K562 (cell line): ENCODE data around the gene RGS9BP. TPM values are rescaled to one million over a fixed set of nuclear protein-coding genes. Genes with fewer than 3 reads are reported as not detected.
A peak's percentile ranks its signal among the peaks of the same experiment; 100 is the strongest.

Experiments
- ARID2 ChIP-seq: fragments of 450-650 bp; IDR thresholded peaks from 2 replicates; pipeline ENCODE4 v1.6.1; 2017; ENCODE audit warnings: antibody characterized with exemption, mild to moderate bottlenecking
- BCL6 ChIP-seq: fragments of 250-450 bp; sonication (Bioruptor Pico); IDR thresholded peaks from 2 replicates; pipeline ENCODE4 v1.4.0; 2020
- CAMTA2 ChIP-seq: fragments of 250-450 bp; sonication (Bioruptor Pico); conservative IDR thresholded peaks from 2 replicates; pipeline ENCODE4 v1.5.1; 2022
- CBX5 ChIP-seq: IDR thresholded peaks from 2 replicates; pipeline ENCODE4 v1.6.1; 2014; ENCODE audit warnings: low read depth, borderline replicate concordance
- CXXC5 ChIP-seq: fragments of 250-450 bp; sonication (Bioruptor Pico); IDR thresholded peaks from 2 replicates; pipeline ENCODE4 v1.8.0; 2022; ENCODE audit warnings: inconsistent platforms, mild to moderate bottlenecking, moderate library complexity
- DDX20 ChIP-seq: fragments of 450-650 bp; IDR thresholded peaks from 2 replicates; pipeline ENCODE4 v1.6.1; 2016; ENCODE audit warnings: missing genetic modification characterization, low read depth, mild to moderate bottlenecking, missing compliant biosample characterization, moderate library complexity
- ESRRA ChIP-seq: fragments of 450-650 bp; IDR thresholded peaks from 2 replicates; pipeline ENCODE4 v1.6.1; 2014; ENCODE audit warnings: low read depth, mild to moderate bottlenecking, moderate library complexity, borderline replicate concordance
- MCM2 ChIP-seq: fragments of 450-650 bp; IDR thresholded peaks from 2 replicates; pipeline ENCODE4 v1.6.1; 2017; ENCODE audit warnings: low read depth, mild to moderate bottlenecking
- MTA1 ChIP-seq: fragments of 450-650 bp; IDR thresholded peaks from 2 replicates; pipeline ENCODE4 v1.6.1; 2017; ENCODE audit warnings: borderline replicate concordance
- NBN ChIP-seq: fragments of 450-650 bp; IDR thresholded peaks from 2 replicates; pipeline ENCODE4 v1.6.1; 2016; ENCODE audit warnings: low read depth, mild to moderate bottlenecking
- PHF21A ChIP-seq: fragments of 450-650 bp; IDR thresholded peaks from 2 replicates; pipeline ENCODE4 v1.6.1; 2017; ENCODE audit warnings: low read depth, borderline replicate concordance
- RFX5 ChIP-seq: IDR thresholded peaks from 2 replicates; pipeline ENCODE4 v1.6.1; 2011; ENCODE audit warnings: low read depth, mild to moderate bottlenecking, improper control_type of control experiment, low read length
- SAFB2 ChIP-seq: fragments of 200-400 bp; formaldehyde crosslinking; IDR thresholded peaks from 2 replicates; pipeline ENCODE4 v1.6.1; 2018; ENCODE audit warnings: borderline replicate concordance, low read length, low read depth, moderate library complexity; ENCODE audit not compliant: severe bottlenecking
- ZFP30 ChIP-seq: fragments of 250-450 bp; sonication (Bioruptor Pico); IDR thresholded peaks from 2 replicates; pipeline ENCODE4 v1.8.0; 2022; ENCODE audit warnings: moderate library complexity, mild to moderate bottlenecking, inconsistent platforms, borderline replicate concordance
- ZNF174 ChIP-seq: fragments of 250-450 bp; sonication (Bioruptor Pico); IDR thresholded peaks from 2 replicates; pipeline ENCODE4 v1.4.0; 2020; ENCODE audit warnings: mild to moderate bottlenecking
- ZNF184 ChIP-seq: sonication (generic); formaldehyde crosslinking; IDR thresholded peaks from 2 replicates; pipeline ENCODE4 v1.5.0; 2020; ENCODE audit warnings: missing genetic modification reagents
- ZNF583 ChIP-seq: fragments of 250-450 bp; sonication (Bioruptor Pico); IDR thresholded peaks from 2 replicates; pipeline ENCODE4 v1.4.0; 2020
- ZNF589 ChIP-seq: fragments of 200-800 bp; sonication (Bioruptor generic); IDR thresholded peaks from 2 replicates; pipeline ENCODE4 v1.6.1; 2016; ENCODE audit warnings: low read depth, missing genetic modification characterization, missing compliant biosample characterization
- ZNF655 ChIP-seq: fragments of 250-450 bp; sonication (Bioruptor Pico); IDR thresholded peaks from 2 replicates; pipeline ENCODE4 v1.5.0; 2021
- polyA plus RNA-seq, 8 experiments: library from polyadenylated mRNA; depleted of rRNA in 4 of 8; stranded (reverse) in 5 of 8; unstranded in 3 of 8; fragments of >200 nt; fragmentation: Nextera tagmentation in 2 of 8; fragmentation: Illumina TruSeq in 1 of 8; extraction: Ambion mirVana in 2 of 8; extraction: Trizol in 1 of 8; gene quantifications; 2 replicates each; pipeline versions ENCODE4 v1.2.1 to v1.2.3, GENCODE V29; 2011 to 2014; ENCODE audit warnings: inconsistent platforms in 1 of 8, missing spikeins in 1 of 8
- total RNA-seq, 7 experiments: library from RNA; depleted of rRNA in 6 of 7; stranded (reverse); fragments of >200 nt in 6 of 7; fragmentation: Illumina TruSeq in 2 of 7; extraction: Trizol in 2 of 7; gene quantifications; 2 replicates each; pipeline versions ENCODE4 v1.2.1 to v1.2.3, GENCODE V29; 2011 to 2021; ENCODE audit warnings: low replicate concordance in 1 of 7
- TF ChIP-seq, protein P1 (sequence below): fragments of 250-450 bp; sonication (Bioruptor Pico); IDR thresholded peaks from 2 replicates; pipeline ENCODE4 v1.5.0; 2022; ENCODE audit warnings: mild to moderate bottlenecking
- TF ChIP-seq, protein P2 (sequence below): fragments of 250-450 bp; sonication (Bioruptor Pico); IDR thresholded peaks from 2 replicates; pipeline ENCODE4 v1.8.0; 2022; ENCODE audit warnings: inconsistent platforms, mild to moderate bottlenecking, moderate library complexity, borderline replicate concordance
- TF ChIP-seq, protein P3 (sequence below), 2 experiments: IDR thresholded peaks; 2 replicates each; pipeline ENCODE4 v1.6.1; 2012; ENCODE audit warnings: improper control_type of control experiment in 2 of 2, low read depth in 2 of 2, low read length in 2 of 2, borderline replicate concordance in 1 of 2

Gene RGS9BP
- total and polyA plus RNA-seq, 9 of the 15 experiments (the other 6 are each of a cell fraction or from before 2014, with no cell fraction given) = 0.03 to 1.3 (median 0.49) TPM

DNA sequence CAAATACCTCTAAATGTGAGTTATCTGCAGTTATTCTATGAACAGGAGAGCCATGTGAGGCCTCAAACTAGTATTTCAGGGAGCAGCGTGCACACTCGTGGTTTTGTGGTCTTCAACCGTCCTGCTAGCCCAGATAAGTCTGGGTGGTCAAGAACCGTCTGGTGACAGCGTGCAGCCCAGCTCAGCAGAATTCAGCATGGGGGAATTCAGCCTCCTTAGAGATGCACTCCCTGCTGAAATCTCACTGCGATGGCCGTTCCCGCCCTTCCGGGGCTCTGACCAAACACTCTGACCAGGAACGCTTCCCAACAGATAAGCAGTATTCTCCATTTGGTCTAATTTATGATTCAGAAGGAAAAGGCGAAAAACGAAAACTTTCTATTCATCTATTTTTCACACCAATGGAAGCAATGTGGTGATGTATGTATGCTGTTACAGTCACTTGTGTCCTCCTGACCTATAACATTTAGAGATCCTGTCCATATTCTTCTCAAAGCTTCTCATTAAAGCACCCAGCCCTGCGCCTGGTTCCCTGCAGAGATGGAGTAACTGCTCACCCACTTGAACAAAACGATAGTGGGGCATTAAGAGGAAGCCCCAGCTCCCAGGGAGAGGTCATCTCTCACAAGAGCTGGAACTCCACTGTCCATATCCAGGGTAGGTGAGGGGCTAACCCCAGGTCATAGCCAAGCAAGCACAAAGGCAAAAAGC is 3.6 kb upstream of the RGS9BP start (continued):
- TF ChIP-seq ZFP30 (CRISPR knock-in tag) (no peak), CAMTA2 (no peak), ARID2 (no peak), ZNF184 (no peak), RFX5 (no peak), MCM2 (no peak), ZNF583 (CRISPR knock-in tag) (no peak), CBX5 (no peak), DDX20 (tag) (no peak), ZNF589 (no peak), CXXC5 (peak; percentile 87), SAFB2 (no peak), PHF21A (no peak), NBN (0 out of 2 replicates have a peak, but pooled peaks have one; percentile 46), BCL6 (no peak), ESRRA (peak; percentile 90; the same call in 1 of the 2 replicates), ZNF174 (CRISPR knock-in tag) (no peak), MTA1 (peak; percentile 50; the same call in 1 of the 2 replicates), ZNF655 (CRISPR knock-in tag) (no peak)
- TF ChIP-seq, protein P1, sequence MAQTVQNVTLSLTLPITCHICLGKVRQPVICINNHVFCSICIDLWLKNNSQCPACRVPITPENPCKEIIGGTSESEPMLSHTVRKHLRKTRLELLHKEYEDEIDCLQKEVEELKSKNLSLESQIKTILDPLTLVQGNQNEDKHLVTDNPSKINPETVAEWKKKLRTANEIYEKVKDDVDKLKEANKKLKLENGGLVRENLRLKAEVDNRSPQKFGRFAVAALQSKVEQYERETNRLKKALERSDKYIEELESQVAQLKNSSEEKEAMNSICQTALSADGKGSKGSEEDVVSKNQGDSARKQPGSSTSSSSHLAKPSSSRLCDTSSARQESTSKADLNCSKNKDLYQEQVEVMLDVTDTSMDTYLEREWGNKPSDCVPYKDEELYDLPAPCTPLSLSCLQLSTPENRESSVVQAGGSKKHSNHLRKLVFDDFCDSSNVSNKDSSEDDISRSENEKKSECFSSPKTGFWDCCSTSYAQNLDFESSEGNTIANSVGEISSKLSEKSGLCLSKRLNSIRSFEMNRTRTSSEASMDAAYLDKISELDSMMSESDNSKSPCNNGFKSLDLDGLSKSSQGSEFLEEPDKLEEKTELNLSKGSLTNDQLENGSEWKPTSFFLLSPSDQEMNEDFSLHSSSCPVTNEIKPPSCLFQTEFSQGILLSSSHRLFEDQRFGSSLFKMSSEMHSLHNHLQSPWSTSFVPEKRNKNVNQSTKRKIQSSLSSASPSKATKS (CRISPR knock-in tag) = no peak
- TF ChIP-seq, protein P2, sequence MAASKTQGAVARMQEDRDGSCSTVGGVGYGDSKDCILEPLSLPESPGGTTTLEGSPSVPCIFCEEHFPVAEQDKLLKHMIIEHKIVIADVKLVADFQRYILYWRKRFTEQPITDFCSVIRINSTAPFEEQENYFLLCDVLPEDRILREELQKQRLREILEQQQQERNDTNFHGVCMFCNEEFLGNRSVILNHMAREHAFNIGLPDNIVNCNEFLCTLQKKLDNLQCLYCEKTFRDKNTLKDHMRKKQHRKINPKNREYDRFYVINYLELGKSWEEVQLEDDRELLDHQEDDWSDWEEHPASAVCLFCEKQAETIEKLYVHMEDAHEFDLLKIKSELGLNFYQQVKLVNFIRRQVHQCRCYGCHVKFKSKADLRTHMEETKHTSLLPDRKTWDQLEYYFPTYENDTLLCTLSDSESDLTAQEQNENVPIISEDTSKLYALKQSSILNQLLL = no peak
- TF ChIP-seq, protein P3, sequence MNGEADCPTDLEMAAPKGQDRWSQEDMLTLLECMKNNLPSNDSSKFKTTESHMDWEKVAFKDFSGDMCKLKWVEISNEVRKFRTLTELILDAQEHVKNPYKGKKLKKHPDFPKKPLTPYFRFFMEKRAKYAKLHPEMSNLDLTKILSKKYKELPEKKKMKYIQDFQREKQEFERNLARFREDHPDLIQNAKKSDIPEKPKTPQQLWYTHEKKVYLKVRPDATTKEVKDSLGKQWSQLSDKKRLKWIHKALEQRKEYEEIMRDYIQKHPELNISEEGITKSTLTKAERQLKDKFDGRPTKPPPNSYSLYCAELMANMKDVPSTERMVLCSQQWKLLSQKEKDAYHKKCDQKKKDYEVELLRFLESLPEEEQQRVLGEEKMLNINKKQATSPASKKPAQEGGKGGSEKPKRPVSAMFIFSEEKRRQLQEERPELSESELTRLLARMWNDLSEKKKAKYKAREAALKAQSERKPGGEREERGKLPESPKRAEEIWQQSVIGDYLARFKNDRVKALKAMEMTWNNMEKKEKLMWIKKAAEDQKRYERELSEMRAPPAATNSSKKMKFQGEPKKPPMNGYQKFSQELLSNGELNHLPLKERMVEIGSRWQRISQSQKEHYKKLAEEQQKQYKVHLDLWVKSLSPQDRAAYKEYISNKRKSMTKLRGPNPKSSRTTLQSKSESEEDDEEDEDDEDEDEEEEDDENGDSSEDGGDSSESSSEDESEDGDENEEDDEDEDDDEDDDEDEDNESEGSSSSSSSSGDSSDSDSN (IDR thresholded peaks at IDR 0.05; ENCODE audit: borderline replicate concordance in 1 of 2, low read depth in 2 of 2, low read length in 2 of 2) = peak; percentile 25 to 46; a peak in 2 of 4 replicates
